Measurements from ENCODE around the gene CRY2. TPM values are rescaled to one million over a fixed set of nuclear protein-coding genes. Genes with fewer than 3 reads are reported as not detected.
A peak's percentile ranks its signal among the peaks of the same experiment; 100 is the strongest.

Gene CRY2
- total and polyA plus RNA-seq, 4 donors, result 16.7 to 72.9 (median 33.0) TPM

- TF ChIP-seq YY1 (IDR thresholded peaks at IDR 0.05) (no peak), TAF1 (conservative IDR thresholded peaks at IDR 0.05) (no peak), NR2F2 (IDR thresholded peaks at IDR 0.05) (no peak), SP1 (IDR thresholded peaks at IDR 0.05) (no peak)
These were observed 81.4 kb downstream of the CRY2 start (continued) for GRCh38 chr11:45928535-45929215.

- H3K27me3 ChIP-seq (ENCODE audit: control insufficient read depth in 4 of 4, insufficient read depth in 4 of 4, low read length in 3 of 4), result no peaks in the 10 kb centered on the region
- peaks cover 7 to 17% (median 15%) of the 10 kb centered on the region in 4 donors for H3K4me1 ChIP-seq (ENCODE audit: control insufficient read depth in 4 of 4, insufficient read depth in 4 of 4, low read length in 3 of 4)
- H3K4me3 ChIP-seq (ENCODE audit: low read depth in 1 of 3, low read length in 3 of 3), result no peak overlapping the region
- peaks cover 0 to 1% (median 0%) of the 10 kb centered on the region in 4 donors for H3K36me3 ChIP-seq (ENCODE audit: control insufficient read depth in 4 of 4, insufficient read depth in 3 of 4, low read depth in 1 of 4, low read length in 3 of 4)
- WGBS, result 81% methylated on average over 10 of the region's 10 CpGs
- no peak overlapping the region for H3K27ac ChIP-seq (ENCODE audit: low read depth in 1 of 2, low read length in 2 of 2)
- peak; percentile 33 for DNase-seq (ENCODE audit: low spot score)
- TF ChIP-seq ATF3 (IDR thresholded peaks at IDR 0.05) (no peak), REST (IDR thresholded peaks at IDR 0.05) (no peak), MAX (IDR thresholded peaks at IDR 0.05) (no peak), HNF4A (conservative IDR thresholded peaks at IDR 0.05) (no peak), GABPA (IDR thresholded peaks at IDR 0.05 in 1 of 2, conservative IDR thresholded peaks at IDR 0.05 in 1 of 2) (no peak)
- no peak overlapping the region for H3K9ac ChIP-seq (ENCODE audit: low read depth in 1 of 2, low read length in 2 of 2)
- H3K9me3 ChIP-seq (ENCODE audit: control insufficient read depth in 4 of 4, low read length in 3 of 4), result no peaks in the 10 kb centered on the region
These were observed 82.3 kb downstream of the CRY2 start for GRCh38 chr11:45929486-45930030.

- no peak overlapping the region for H3K27ac ChIP-seq (ENCODE audit: low read depth in 1 of 2, low read length in 2 of 2)
- peaks cover 10 to 23% (median 20%) of the 10 kb centered on the region in 4 donors for H3K4me1 ChIP-seq (ENCODE audit: control insufficient read depth in 4 of 4, insufficient read depth in 4 of 4, low read length in 3 of 4)
- WGBS, result 80% methylated on average over 14 of the region's 14 CpGs
- H3K9me3 ChIP-seq (ENCODE audit: control insufficient read depth in 4 of 4, low read length in 3 of 4), result no peaks in the 10 kb centered on the region
- TF ChIP-seq REST (IDR thresholded peaks at IDR 0.05), result no peak
- TF ChIP-seq FOXA2 (IDR thresholded peaks at IDR 0.05), result no peak
- TF ChIP-seq YY1 (IDR thresholded peaks at IDR 0.05), result no peak
- TF ChIP-seq RAD21 (IDR thresholded peaks at IDR 0.05), result no peak
- no peak for TF ChIP-seq HNF4A (conservative IDR thresholded peaks at IDR 0.05)
- TF ChIP-seq RXRA (IDR thresholded peaks at IDR 0.05), result no peak
- TF ChIP-seq EGR1 (IDR thresholded peaks at IDR 0.05; ENCODE audit: low read depth in 2 of 2), result no peak
- TF ChIP-seq GABPA (IDR thresholded peaks at IDR 0.05 in 1 of 2, conservative IDR thresholded peaks at IDR 0.05 in 1 of 2), result no peak
- TF ChIP-seq TAF1 (conservative IDR thresholded peaks at IDR 0.05), result no peak
- TF ChIP-seq HNF4G (IDR thresholded peaks at IDR 0.05), result no peak
- no peak for TF ChIP-seq NR2F2 (IDR thresholded peaks at IDR 0.05)
- no peak for TF ChIP-seq JUND (IDR thresholded peaks at IDR 0.05)
- TF ChIP-seq ATF3 (IDR thresholded peaks at IDR 0.05), result no peak
- TF ChIP-seq SP1 (IDR thresholded peaks at IDR 0.05), result no peak
- no peak overlapping the region for H3K9ac ChIP-seq (ENCODE audit: low read depth in 1 of 2, low read length in 2 of 2)
- peaks cover 0 to 5% (median 3%) of the 10 kb centered on the region in 4 donors for H3K36me3 ChIP-seq (ENCODE audit: control insufficient read depth in 4 of 4, insufficient read depth in 3 of 4, low read depth in 1 of 4, low read length in 3 of 4)
- no peaks in the 10 kb centered on the region for H3K27me3 ChIP-seq (ENCODE audit: control insufficient read depth in 4 of 4, insufficient read depth in 4 of 4, low read length in 3 of 4)
- peak; percentile 33 for DNase-seq (ENCODE audit: low spot score)
- no peak overlapping the region for H3K4me3 ChIP-seq (ENCODE audit: low read depth in 1 of 3, low read length in 3 of 3)
These were observed 82.9 kb downstream of the CRY2 start for GRCh38 chr11:45930031-45930794.

All from liver (tissue), 9 donors.